ENCODE data around the gene UBC.

UBC gene

DNA sequence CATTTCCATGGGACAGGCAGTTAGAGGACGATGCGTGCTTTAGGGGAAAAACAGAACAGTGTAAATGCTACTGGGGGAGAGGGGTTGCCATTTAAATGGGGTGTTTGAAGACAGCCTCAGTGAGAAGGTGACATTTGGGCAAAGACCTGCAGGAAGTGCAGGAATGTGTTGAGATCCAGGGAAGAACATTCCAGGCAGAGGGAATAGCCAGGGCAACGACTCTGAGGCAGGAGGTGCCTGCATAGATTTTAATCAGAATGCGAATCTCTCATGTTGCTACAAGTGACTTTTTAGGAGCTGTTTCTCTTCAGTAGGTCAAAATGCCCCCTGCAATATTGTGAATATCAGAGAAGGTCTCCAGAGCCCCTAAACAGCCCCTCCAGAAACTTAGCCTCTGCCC lies 43.2 kb downstream of the UBC start:
- Histone ChIP-seq H3K4me1 (ENCODE audit: control insufficient read depth, insufficient read depth, low read length) (peaks cover 9% of the 10 kb centered on the region), H3K4me3 (ENCODE audit: low read length) (no peak overlapping the region), H3K9ac (ENCODE audit: low read length) (no peak overlapping the region), H3K36me3 (ENCODE audit: control insufficient read depth, insufficient read depth, low read length) (no peaks in the 10 kb centered on the region), H3K9me3 (ENCODE audit: control insufficient read depth, low read length) (no peaks in the 10 kb centered on the region), H3K27me3 (ENCODE audit: control insufficient read depth, insufficient read depth, low read length) (no peaks in the 10 kb centered on the region)

DNA sequence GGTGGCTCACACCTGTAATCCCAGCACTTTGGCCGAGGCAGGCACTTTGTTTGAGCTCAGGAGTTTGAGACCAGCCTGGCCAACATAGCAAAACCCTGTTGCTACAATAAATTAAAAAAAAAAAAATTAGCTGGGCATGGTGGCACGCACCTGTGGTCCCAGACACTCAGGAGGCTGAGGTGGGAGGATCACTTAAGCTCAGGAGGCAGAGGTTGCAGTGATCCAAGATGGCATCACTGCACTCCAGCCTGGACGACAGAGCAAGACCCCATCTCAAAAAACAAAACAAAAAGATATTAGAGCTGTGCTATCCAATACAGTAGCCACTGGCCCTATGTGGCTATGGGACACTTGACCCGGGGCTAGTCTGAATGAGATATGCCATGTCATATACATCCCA lies 43.9 kb downstream of the UBC start:
- Histone ChIP-seq H3K27me3 (ENCODE audit: control insufficient read depth, insufficient read depth, low read length) (no peaks in the 10 kb centered on the region), H3K36me3 (ENCODE audit: control insufficient read depth, insufficient read depth, low read length) (no peaks in the 10 kb centered on the region), H3K9ac (ENCODE audit: low read length) (no peak overlapping the region), H3K4me3 (ENCODE audit: low read length) (no peak overlapping the region), H3K9me3 (ENCODE audit: control insufficient read depth, low read length) (no peaks in the 10 kb centered on the region), H3K4me1 (ENCODE audit: control insufficient read depth, insufficient read depth, low read length) (peaks cover 5% of the 10 kb centered on the region)

DNA sequence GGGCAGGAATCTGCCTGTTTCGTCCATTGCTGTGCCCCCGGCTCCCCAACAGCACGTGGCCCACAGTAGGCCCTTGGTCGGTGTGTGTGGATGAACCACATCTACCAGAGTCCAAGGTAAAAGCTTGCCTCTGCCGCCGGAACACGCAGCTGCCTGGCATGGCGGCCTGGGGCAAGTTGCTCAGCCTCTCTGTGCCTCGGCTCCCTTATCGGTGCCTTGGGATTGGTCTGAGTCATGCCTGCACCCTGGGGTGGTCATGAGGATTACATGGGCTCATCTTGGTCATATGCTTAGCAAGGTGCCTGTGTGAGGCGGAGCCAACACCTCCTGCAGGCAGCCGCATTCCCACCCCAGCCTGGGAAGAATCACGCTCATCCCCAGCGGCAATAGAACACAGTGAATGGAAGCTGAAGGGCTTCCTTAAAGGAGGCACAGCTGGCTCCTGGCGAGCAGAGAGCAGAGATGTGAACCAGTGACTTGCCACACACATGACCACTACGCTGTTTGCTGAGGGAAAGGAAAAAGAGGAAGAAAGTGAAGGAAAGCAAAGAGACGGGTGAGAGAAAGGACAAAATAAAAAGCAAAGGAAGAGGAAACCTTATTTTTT lies 45.3 kb downstream of the UBC start:
- Histone ChIP-seq H3K4me1 (ENCODE audit: control insufficient read depth, insufficient read depth, low read length) (peaks cover 5% of the 10 kb centered on the region), H3K9me3 (ENCODE audit: control insufficient read depth, low read length) (no peaks in the 10 kb centered on the region), H3K4me3 (ENCODE audit: low read length) (no peak overlapping the region), H3K36me3 (ENCODE audit: control insufficient read depth, insufficient read depth, low read length) (no peaks in the 10 kb centered on the region), H3K9ac (ENCODE audit: low read length) (no peak overlapping the region), H3K27me3 (ENCODE audit: control insufficient read depth, insufficient read depth, low read length) (no peaks in the 10 kb centered on the region)

DNA sequence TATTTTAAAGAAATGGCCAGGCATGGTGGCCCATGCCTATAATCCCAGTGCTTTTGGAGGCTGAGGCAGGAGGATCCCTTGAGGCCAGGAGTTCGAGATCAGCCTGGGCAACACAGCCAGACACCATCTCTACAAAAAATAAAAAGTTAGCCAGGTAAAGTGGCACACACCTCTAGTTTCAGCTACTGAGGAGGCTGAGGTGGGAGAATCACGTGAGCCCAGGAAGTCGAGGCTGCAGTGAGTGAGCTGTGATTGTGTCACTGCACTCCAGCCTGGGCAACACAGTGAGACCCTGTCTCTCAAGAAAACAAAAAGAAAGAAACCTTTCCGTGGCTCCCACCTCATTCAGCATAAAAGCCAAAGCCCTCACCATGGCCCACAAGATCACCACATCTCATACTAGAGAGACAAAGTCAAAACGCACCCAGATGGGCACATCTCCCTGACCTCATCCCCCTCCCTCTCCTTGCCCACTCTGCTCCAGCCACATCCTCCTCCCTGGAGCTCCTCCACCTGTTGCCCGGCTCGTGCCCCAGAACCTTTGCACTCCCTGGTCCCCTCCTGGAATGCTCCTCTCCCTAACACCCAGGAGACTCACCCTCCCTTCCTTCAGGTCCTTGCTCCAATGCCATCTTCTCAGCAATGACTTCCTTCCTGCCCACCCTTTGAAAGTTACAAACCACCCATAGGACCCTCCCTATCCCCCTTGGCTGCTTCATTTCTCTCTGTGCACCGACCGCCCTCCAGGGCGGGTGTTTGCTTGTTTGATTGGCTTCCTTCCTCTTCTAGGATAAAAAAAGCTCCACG lies 46.0 kb downstream of the UBC start:
- peaks cover 8% of the 10 kb centered on the region for H3K4me1 ChIP-seq (ENCODE audit: control insufficient read depth, insufficient read depth, low read length)
- no peak overlapping the region for H3K4me3 ChIP-seq (ENCODE audit: low read length)
- no peak overlapping the region for H3K9ac ChIP-seq (ENCODE audit: low read length)
- H3K9me3 ChIP-seq (ENCODE audit: control insufficient read depth, low read length), result no peaks in the 10 kb centered on the region
- H3K27me3 ChIP-seq (ENCODE audit: control insufficient read depth, insufficient read depth, low read length), result no peaks in the 10 kb centered on the region
- no peaks in the 10 kb centered on the region for H3K36me3 ChIP-seq (ENCODE audit: control insufficient read depth, insufficient read depth, low read length)

DNA sequence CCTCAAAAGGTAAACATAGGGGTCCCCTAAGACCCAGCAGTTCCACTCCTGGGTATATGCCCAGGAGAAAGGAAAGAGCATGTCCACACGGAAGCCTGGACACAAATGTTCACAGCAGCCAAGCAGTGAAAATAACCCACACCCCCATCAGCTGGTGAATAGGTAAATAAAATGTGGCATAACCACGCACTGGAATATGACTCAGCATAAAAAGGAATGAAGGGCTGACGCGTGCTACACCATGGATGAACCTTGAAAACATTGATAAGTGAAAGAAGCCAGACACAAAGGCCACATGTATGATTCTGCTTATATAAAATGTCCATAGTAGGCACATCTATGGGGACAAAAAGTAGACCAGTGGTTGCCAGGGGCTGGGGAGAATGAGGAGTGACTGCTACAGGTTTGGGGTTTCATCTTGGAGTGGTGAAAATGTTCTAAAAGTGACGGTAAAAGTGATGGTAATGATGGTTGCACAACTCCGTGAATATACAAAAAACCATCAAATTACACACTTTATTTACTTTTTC lies 47.0 kb downstream of the UBC start:
- H3K9ac ChIP-seq (ENCODE audit: low read length), result no peak overlapping the region
- no peak overlapping the region for H3K4me3 ChIP-seq (ENCODE audit: low read length)
- no peaks in the 10 kb centered on the region for H3K36me3 ChIP-seq (ENCODE audit: control insufficient read depth, insufficient read depth, low read length)
- peaks cover 14% of the 10 kb centered on the region for H3K4me1 ChIP-seq (ENCODE audit: control insufficient read depth, insufficient read depth, low read length)
- H3K27me3 ChIP-seq (ENCODE audit: control insufficient read depth, insufficient read depth, low read length), result no peaks in the 10 kb centered on the region
- no peaks in the 10 kb centered on the region for H3K9me3 ChIP-seq (ENCODE audit: control insufficient read depth, low read length)

DNA sequence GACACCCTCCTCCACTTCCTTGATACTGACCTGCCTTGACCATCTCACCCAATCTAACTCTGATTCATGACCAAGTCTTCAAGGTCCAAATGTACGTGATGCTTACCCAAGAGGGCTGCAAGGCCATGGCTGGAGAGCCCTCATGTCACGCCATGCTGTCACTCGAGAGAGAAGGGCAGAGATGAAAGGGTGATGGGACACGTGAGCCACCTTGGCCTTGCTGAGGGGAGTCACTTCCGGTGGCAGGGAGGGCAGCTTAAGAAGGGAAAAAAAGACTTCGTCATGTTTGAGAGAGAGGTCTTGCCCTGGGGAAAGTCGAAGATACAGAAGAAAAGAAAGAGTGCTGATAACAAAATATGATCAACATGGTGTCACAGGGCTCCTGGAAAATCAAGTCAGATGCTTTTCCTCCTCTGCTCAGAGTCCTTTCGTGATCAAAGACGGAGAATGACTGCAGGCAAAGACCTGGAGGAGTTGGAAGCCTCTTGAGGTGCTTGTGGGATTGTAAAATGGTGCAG lies 47.5 kb downstream of the UBC start:
- Histone ChIP-seq H3K4me1 (ENCODE audit: control insufficient read depth, insufficient read depth, low read length) (peaks cover 19% of the 10 kb centered on the region), H3K36me3 (ENCODE audit: control insufficient read depth, insufficient read depth, low read length) (no peaks in the 10 kb centered on the region), H3K4me3 (ENCODE audit: low read length) (no peak overlapping the region), H3K9ac (ENCODE audit: low read length) (no peak overlapping the region), H3K27me3 (ENCODE audit: control insufficient read depth, insufficient read depth, low read length) (no peaks in the 10 kb centered on the region), H3K9me3 (ENCODE audit: control insufficient read depth, low read length) (no peaks in the 10 kb centered on the region)

DNA sequence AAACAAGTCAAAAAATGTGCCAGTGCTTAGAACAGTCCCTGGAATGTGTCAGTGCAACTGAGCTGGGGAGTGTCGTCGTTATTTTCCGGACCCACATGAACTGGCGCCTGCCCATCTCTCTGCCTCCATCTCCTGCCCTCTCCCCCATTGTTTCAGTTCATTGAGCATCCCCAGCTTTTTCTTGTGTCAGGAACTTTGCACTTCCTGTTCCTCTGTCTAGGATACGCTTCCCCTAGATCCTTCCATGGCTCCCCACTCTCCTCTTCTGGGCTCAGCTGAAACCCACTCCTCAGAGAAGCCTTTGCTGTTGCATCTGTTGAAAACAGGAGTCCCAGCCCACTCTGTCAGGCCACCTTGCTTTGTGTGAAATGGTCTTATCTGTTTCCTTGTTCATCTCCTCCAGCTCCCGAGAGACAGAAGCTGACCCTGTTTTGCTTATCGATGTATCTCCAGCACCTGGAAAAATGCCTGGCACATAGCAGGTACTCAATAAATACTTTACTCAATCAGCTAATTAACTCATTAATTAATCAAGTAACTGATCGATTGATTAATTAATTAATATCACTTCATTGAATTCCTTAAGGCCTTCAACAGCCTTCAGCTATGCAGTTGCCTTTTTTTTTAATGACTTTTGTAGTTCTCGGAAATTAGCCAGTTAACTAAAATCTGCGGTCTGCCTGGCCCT lies 48.1 kb downstream of the UBC start:
- Histone ChIP-seq H3K9ac (ENCODE audit: low read length) (no peak overlapping the region), H3K4me1 (ENCODE audit: control insufficient read depth, insufficient read depth, low read length) (peaks cover 25% of the 10 kb centered on the region), H3K4me3 (ENCODE audit: low read length) (no peak overlapping the region), H3K9me3 (ENCODE audit: control insufficient read depth, low read length) (no peaks in the 10 kb centered on the region), H3K27me3 (ENCODE audit: control insufficient read depth, insufficient read depth, low read length) (no peaks in the 10 kb centered on the region), H3K36me3 (ENCODE audit: control insufficient read depth, insufficient read depth, low read length) (no peaks in the 10 kb centered on the region)

DNA sequence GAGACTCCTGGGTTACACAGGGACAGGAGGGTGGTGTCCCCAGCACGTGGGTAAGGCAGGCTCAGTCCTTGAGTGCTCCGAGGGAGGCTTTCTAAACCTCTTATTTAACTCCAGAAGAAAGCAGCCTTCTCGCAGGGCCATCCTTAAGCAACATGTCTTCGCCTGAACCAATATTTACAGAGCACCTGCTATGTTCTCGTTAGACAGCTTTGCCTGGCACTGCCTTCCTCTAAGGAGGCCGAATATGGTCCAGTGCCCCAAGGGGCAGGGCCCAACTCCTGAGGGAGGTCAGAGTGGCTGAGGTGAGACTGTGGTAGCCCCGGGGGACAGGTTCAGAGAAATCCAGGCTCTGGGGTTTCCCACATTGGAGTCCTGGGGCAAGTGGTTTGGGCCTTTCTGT lies 48.7 kb downstream of the UBC start:
- Histone ChIP-seq H3K9ac (ENCODE audit: low read length) (no peak overlapping the region), H3K27me3 (ENCODE audit: control insufficient read depth, insufficient read depth, low read length) (no peaks in the 10 kb centered on the region), H3K4me3 (ENCODE audit: low read length) (no peak overlapping the region), H3K36me3 (ENCODE audit: control insufficient read depth, insufficient read depth, low read length) (no peaks in the 10 kb centered on the region), H3K4me1 (ENCODE audit: control insufficient read depth, insufficient read depth, low read length) (peaks cover 26% of the 10 kb centered on the region), H3K9me3 (ENCODE audit: control insufficient read depth, low read length) (no peaks in the 10 kb centered on the region)

DNA sequence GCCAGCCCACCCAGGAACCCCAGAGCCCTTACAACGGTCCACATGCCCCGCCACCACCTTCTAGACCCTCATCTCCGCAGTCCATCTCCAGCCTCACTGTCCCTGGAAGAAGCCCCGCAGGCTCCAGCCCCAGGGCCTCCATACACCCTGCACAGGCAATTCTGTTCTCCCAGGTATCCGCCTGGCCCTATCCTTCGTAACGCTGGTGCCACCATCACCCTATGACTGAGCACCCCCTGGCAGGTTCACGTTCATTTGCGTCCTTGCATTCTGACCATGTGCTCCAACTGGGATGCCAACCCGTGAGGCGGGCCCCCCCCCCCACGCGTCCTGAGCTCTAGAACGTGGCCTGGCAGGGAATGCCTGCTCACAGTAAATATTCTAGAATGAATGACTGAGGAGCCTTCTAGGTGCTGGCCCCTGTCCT lies 50.1 kb downstream of the UBC start:
- Histone ChIP-seq H3K4me3 (ENCODE audit: low read length) (peak overlapping the region; percentile 54), H3K9ac (ENCODE audit: low read length) (peak overlapping the region; percentile 67), H3K4me1 (ENCODE audit: control insufficient read depth, insufficient read depth, low read length) (peaks cover 26% of the 10 kb centered on the region), H3K36me3 (ENCODE audit: control insufficient read depth, insufficient read depth, low read length) (no peaks in the 10 kb centered on the region), H3K9me3 (ENCODE audit: control insufficient read depth, low read length) (no peaks in the 10 kb centered on the region), H3K27me3 (ENCODE audit: control insufficient read depth, insufficient read depth, low read length) (no peaks in the 10 kb centered on the region)

DNA sequence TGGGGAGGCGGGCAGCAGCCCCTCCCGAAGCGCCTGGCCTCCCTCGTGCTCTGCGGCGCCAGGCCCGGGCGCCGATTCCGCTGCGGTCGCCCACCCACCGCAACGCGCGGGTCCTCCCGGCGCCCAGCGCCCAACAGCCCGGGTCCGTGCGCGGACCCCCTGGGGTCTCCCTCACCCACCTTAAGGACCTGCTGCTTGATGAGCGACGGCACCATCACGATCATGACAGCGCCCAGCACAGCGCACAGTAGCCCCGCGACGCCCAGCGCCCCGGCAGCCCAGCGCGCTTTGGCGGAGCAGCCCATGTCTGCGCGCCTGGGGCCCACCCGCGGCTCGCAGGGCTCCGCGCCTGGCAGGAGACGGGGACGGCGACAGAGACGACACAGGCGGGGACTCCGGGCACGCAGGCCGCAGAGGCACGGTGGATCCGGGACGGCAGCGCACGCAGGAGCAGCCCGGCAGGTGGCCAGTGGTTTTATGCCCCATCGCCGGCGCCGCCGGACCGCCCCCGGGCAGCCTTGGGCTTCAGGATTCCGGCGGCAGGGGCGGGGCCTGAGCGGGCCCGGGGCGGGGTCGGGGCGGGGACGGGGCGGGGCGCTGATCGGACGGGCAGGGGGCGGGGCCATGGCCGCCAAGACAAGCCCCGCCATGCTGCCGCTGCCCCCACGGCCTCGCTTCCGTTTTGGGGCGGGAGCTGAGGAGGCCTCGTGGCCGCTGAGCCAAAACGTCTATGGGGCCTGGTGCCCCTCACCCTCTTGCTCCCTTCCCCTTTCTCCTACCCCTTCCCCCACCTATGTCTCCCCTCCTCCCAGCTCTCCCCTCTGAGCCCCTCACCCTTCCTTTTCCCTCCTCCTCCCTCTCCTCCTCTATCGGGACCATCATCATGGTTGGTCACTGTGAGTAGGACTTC lies 50.8 kb downstream of the UBC start, which contains the start of gene SCARB1:
Gene SCARB1, minus strand, starts transcription at position 449 of the 910 bp plus-strand sequence. Its CDS starts 144 bp downstream, at position 305.
- H3K4me1 ChIP-seq (ENCODE audit: control insufficient read depth, insufficient read depth, low read length), result peaks cover 26% of the 10 kb centered on the region
- no peaks in the 10 kb centered on the region for H3K36me3 ChIP-seq (ENCODE audit: control insufficient read depth, insufficient read depth, low read length)
- H3K4me3 ChIP-seq (ENCODE audit: low read length), result peak within 1 kb of the TSS; percentile 54
- peak within 1 kb of the TSS; percentile 67 for H3K9ac ChIP-seq (ENCODE audit: low read length)
- no peaks in the 10 kb centered on the region for H3K9me3 ChIP-seq (ENCODE audit: control insufficient read depth, low read length)
- no peaks in the 10 kb centered on the region for H3K27me3 ChIP-seq (ENCODE audit: control insufficient read depth, insufficient read depth, low read length)

DNA sequence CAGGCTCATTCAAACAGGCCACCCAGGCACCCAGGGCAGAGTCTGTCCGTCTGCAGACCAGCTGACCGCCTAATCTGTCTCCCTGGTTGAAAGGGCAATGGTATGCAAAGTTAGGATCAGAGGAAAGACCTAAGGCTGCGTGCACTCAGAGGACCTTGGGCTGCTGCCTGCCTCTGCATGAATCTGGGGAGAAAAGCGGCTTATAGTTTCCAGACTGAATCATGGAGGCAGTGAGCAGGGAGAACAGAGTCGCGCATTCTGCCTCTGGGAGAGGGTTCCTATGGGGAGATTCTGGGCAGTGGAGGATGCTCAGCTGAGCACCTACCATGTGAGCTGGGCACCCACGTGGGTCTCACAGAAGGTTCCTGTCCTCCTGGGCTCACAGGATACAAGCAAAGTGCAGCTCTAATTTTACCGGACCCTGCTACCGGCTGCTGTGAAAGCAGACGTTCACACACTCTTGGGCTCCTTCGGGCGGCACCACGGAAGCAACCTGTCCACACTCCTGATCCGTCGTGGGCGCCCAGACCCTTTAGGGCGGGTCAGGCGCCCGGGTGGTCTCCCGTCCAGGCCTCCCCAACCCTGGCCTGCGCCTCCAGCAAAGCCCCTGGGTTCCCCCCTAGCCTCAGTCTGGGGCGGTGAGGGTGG lies 51.6 kb downstream of the UBC start:
- Histone ChIP-seq H3K4me1 (ENCODE audit: control insufficient read depth, insufficient read depth, low read length) (peaks cover 26% of the 10 kb centered on the region), H3K9me3 (ENCODE audit: control insufficient read depth, low read length) (no peaks in the 10 kb centered on the region), H3K27me3 (ENCODE audit: control insufficient read depth, insufficient read depth, low read length) (no peaks in the 10 kb centered on the region), H3K36me3 (ENCODE audit: control insufficient read depth, insufficient read depth, low read length) (no peaks in the 10 kb centered on the region), H3K9ac (ENCODE audit: low read length) (peak overlapping the region; percentile 42), H3K4me3 (ENCODE audit: low read length) (peak overlapping the region; percentile 3)

Data from mucosa of stomach (tissue), 1 donor.